HEK293 (cell line): ENCODE measurements around the gene PDGFD.
A peak's percentile ranks its signal among the peaks of the same experiment; 100 is the strongest.

Source experiments
- CTCF ChIA-PET: fragments of 350-600 bp; formaldehyde crosslinking; extraction: SDS; loops from one replicate; lab custom pipeline; 2021; ENCODE audit warnings: antibody characterized with exemption; lab: Yijun Ruan, JAX
- POLR2A ChIA-PET: fragments of 300-600 bp; formaldehyde crosslinking; extraction: SDS; loops from one replicate; lab custom pipeline; 2020; ENCODE audit warnings: antibody characterized with exemption, inconsistent platforms; lab: Yijun Ruan, JAX
- H3K27ac ChIP-seq: fragments of 200-500 bp; sonication (Bioruptor generic); 2 replicates; pipeline ENCODE4 v1.5.1; 2014; ENCODE audit warnings: low read depth, low read length, control low read depth, inconsistent platforms; ENCODE audit errors: extremely low read depth
- H3K36me3 ChIP-seq, 2 experiments: fragments of 200-500 bp in 1 of 2; sonication (Bioruptor generic) in 1 of 2; 1 replicate in 1 of 2; 2 replicates in 1 of 2; pipeline ENCODE4 v1.5.1; 2014 to 2017; ENCODE audit warnings: inconsistent platforms in 2 of 2, low read length in 2 of 2; ENCODE audit not compliant: control insufficient read depth in 2 of 2, insufficient read depth in 1 of 2
- H3K4me1 ChIP-seq: fragments of 200-500 bp; sonication (Bioruptor generic); 2 replicates; pipeline ENCODE4 v1.5.1; 2014; ENCODE audit warnings: mild to moderate bottlenecking, low read length, inconsistent platforms; ENCODE audit not compliant: control insufficient read depth, insufficient read depth
- H3K4me3 ChIP-seq: 2 replicates; pipeline ENCODE4 v1.5.1; 2011; ENCODE audit warnings: low read depth, mild to moderate bottlenecking, control low read depth, low read length, moderate library complexity
- H3K9me3 ChIP-seq: fragments of 200-500 bp; sonication (Bioruptor generic); 2 replicates; pipeline ENCODE4 v1.5.1; 2014; ENCODE audit warnings: low read depth, low read length, inconsistent platforms; ENCODE audit not compliant: control insufficient read depth, insufficient read depth
- ATF2 ChIP-seq: fragments of 450-650 bp; formaldehyde crosslinking; IDR thresholded peaks from 2 replicates; pipeline ENCODE4 v1.5.1; 2016; ENCODE audit warnings: missing biosample characterization, missing genetic modification characterization, low read depth
- BCL6B ChIP-seq: fragments of 450-650 bp; formaldehyde crosslinking; IDR thresholded peaks from 2 replicates; pipeline ENCODE4 v1.5.1; 2017; ENCODE audit warnings: missing biosample characterization, missing genetic modification characterization
- HIC1 ChIP-seq: fragments of 450-650 bp; formaldehyde crosslinking; IDR thresholded peaks from 2 replicates; pipeline ENCODE4 v1.5.1; 2016; ENCODE audit warnings: missing biosample characterization, missing genetic modification characterization
- HOXD13 ChIP-seq: sonication (generic); formaldehyde crosslinking; IDR thresholded peaks from 2 replicates; pipeline ENCODE4 v1.8.0; 2022; ENCODE audit warnings: missing genetic modification reagents, borderline replicate concordance
- KLF16 ChIP-seq: fragments of 450-650 bp; formaldehyde crosslinking; IDR thresholded peaks from 2 replicates; pipeline ENCODE4 v1.5.1; 2017; ENCODE audit warnings: missing biosample characterization, missing genetic modification characterization
- MZF1 ChIP-seq: fragments of 450-650 bp; formaldehyde crosslinking; IDR thresholded peaks from 2 replicates; pipeline ENCODE4 v1.5.1; 2017; ENCODE audit warnings: missing biosample characterization, missing genetic modification characterization, borderline replicate concordance
- OSR2 ChIP-seq: fragments of 450-650 bp; formaldehyde crosslinking; IDR thresholded peaks from 2 replicates; pipeline ENCODE4 v1.5.1; 2016; ENCODE audit warnings: missing biosample characterization, missing genetic modification characterization
- SCRT2 ChIP-seq: fragments of 450-650 bp; formaldehyde crosslinking; IDR thresholded peaks from 2 replicates; pipeline ENCODE4 v1.5.1; 2016; ENCODE audit warnings: missing biosample characterization, missing genetic modification characterization
- ZBTB26 ChIP-seq: fragments of 450-650 bp; formaldehyde crosslinking; optimal IDR thresholded peaks from 2 replicates; pipeline ENCODE3; 2016; ENCODE audit warnings: missing biosample characterization, mild to moderate bottlenecking, missing genetic modification characterization
- ZIC2 ChIP-seq: fragments of 450-650 bp; formaldehyde crosslinking; IDR thresholded peaks from 2 replicates; pipeline ENCODE4 v1.5.1; 2016; ENCODE audit warnings: missing biosample characterization, missing genetic modification characterization
- ZNF140 ChIP-seq: fragments of 450-650 bp; formaldehyde crosslinking; IDR thresholded peaks from 2 replicates; pipeline ENCODE4 v1.5.1; 2016; ENCODE audit warnings: missing biosample characterization, missing genetic modification characterization
- ZNF23 ChIP-seq: fragments of 450-650 bp; formaldehyde crosslinking; IDR thresholded peaks from 2 replicates; pipeline ENCODE4 v1.5.1; 2016; ENCODE audit warnings: missing biosample characterization, missing genetic modification characterization, borderline replicate concordance
- ZNF26 ChIP-seq: fragments of 450-650 bp; formaldehyde crosslinking; IDR thresholded peaks from 2 replicates; pipeline ENCODE4 v1.5.1; 2016; ENCODE audit warnings: missing biosample characterization, missing genetic modification characterization
- ZNF335 ChIP-seq: fragments of 450-650 bp; formaldehyde crosslinking; conservative IDR thresholded peaks from 2 replicates; pipeline ENCODE4 v1.5.1; 2016; ENCODE audit warnings: missing biosample characterization, missing genetic modification characterization
- ZNF518A ChIP-seq: fragments of 450-650 bp; formaldehyde crosslinking; conservative IDR thresholded peaks from 2 replicates; pipeline ENCODE4 v1.5.1; 2016; ENCODE audit warnings: low read depth, missing biosample characterization, missing genetic modification characterization
- ZNF521 ChIP-seq: fragments of 450-650 bp; formaldehyde crosslinking; IDR thresholded peaks from 2 replicates; pipeline ENCODE4 v1.5.1; 2017; ENCODE audit warnings: missing biosample characterization, mild to moderate bottlenecking, missing genetic modification characterization
- ZNF544 ChIP-seq: fragments of 450-650 bp; formaldehyde crosslinking; IDR thresholded peaks from 2 replicates; pipeline ENCODE4 v1.5.0; 2017; ENCODE audit warnings: missing biosample characterization, missing genetic modification characterization
- ZNF785 ChIP-seq: fragments of 450-650 bp; formaldehyde crosslinking; IDR thresholded peaks from 2 replicates; pipeline ENCODE4 v1.5.1; 2016; ENCODE audit warnings: missing biosample characterization, missing genetic modification characterization
- ZSCAN4 ChIP-seq: fragments of 450-650 bp; formaldehyde crosslinking; IDR thresholded peaks from 2 replicates; pipeline ENCODE4 v1.5.1; 2017; ENCODE audit warnings: missing biosample characterization, missing genetic modification characterization

PDGFD gene

GRCh38 chr11:104043678-104044239 is 120.2 kb downstream of the PDGFD start:
- TF ChIP-seq ZNF518A = no peak
- TF ChIP-seq ZNF23 = no peak
- no peak for TF ChIP-seq MZF1 (tag by site-specific recombination)
- no peak for TF ChIP-seq HIC1 (tag by site-specific recombination)
- no peak for TF ChIP-seq ZNF140 (tag by site-specific recombination)
- TF ChIP-seq OSR2 = no peak
- no peak for TF ChIP-seq ZSCAN4 (tag by site-specific recombination)
- no peak for TF ChIP-seq ATF2 (tag by site-specific recombination)
- no peak for TF ChIP-seq ZNF26 (tag by site-specific recombination)
- TF ChIP-seq KLF16 = no peak
- TF ChIP-seq ZNF521 (tag by site-specific recombination) = no peak
- no peak for TF ChIP-seq ZIC2 (tag by site-specific recombination)
- TF ChIP-seq, all 188 proteins: peak for 0
- Histone ChIP-seq H3K4me3 (no peak overlapping the region), H3K27ac (no peak overlapping the region), H3K36me3 (no peaks in the 10 kb centered on the region), H3K9me3 (no peaks in the 10 kb centered on the region), H3K4me1 (no peaks in the 10 kb centered on the region)
- ChIA-PET POLR2A (no interaction called here), CTCF (interaction anchor here (0.6 to 0.7 kb wide), 2 partner anchors 46 to 93 kb away, joined by 3 to 4 read pairs; no protein-coding TSS in a partner anchor)

GRCh38 chr11:104043142-104043541 is 120.8 kb downstream of the PDGFD start:
- CTCF ChIA-PET = no interaction called here
- no peaks in the 10 kb centered on the region for H3K9me3 ChIP-seq

More at GRCh38 chr11:104043142-104043541, 120.8 kb downstream of the PDGFD start:
- no peaks in the 10 kb centered on the region for H3K36me3 ChIP-seq
- H3K4me3 ChIP-seq = no peak overlapping the region
- POLR2A ChIA-PET = no interaction called here
- TF ChIP-seq ZNF785 (tag by site-specific recombination) (no peak), SCRT2 (tag by site-specific recombination) (peak; percentile 64; the same call in 1 of the 2 replicates), HOXD13 (no peak), ZNF335 (tag by site-specific recombination) (no peak), ZBTB26 (tag by site-specific recombination) (no peak), ZNF544 (tag by site-specific recombination) (no peak), BCL6B (tag by site-specific recombination) (no peak)
- H3K27ac ChIP-seq = no peak overlapping the region
- no peaks in the 10 kb centered on the region for H3K4me1 ChIP-seq
